Astrocyte (in vitro differentiated cells and primary cell): Measurements from ENCODE around the gene KIAA1586.

ENCODE experiments used
- CTCF ChIP-seq: IDR thresholded peaks from 2 replicates; pipeline ENCODE4 v1.5.1; 2011; ENCODE audit warnings: low read depth, mild to moderate bottlenecking, inconsistent platforms, low read length, moderate library complexity; ENCODE audit not compliant: insufficient read depth
- EZH2 ChIP-seq: IDR thresholded peaks from 2 replicates; pipeline ENCODE4 v1.6.1; 2012; ENCODE audit warnings: mild to moderate bottlenecking, low read length, inconsistent platforms; ENCODE audit not compliant: insufficient read depth

- TF ChIP-seq CTCF, result no peak
- TF ChIP-seq EZH2, result no peak
Observed at GRCh38 chr6:57074383-57074782, 27.9 kb downstream of the KIAA1586 start.
